Measurements from ENCODE around the gene ASS1.

GRCh38 chr9:130459151-130459550 is 14.4 kb downstream of the ASS1 start:
- no peak for TF ChIP-seq CTCF (IDR thresholded peaks at IDR 0.05)
- no peak for TF ChIP-seq POLR2A (IDR thresholded peaks at IDR 0.05)
